Stimulated activated CD4-positive, alpha-beta T cell treated with anti-CD3 and anti-CD28 coated beads, Interleukin-15, amount 100 ng/mL, for 1 hour (primary cell): ENCODE data around the gene ASCL2.
A peak's percentile ranks its signal among the peaks of the same experiment; 100 is the strongest.

Source experiments
- DNase-seq, 2 donors: peaks; one replicate each; pipeline ENCODE4 v3.0.0-alpha.2; 2020; ENCODE audit warnings: low read depth in 1 of 2, low spot score in 1 of 2

Gene ASCL2

DNA sequence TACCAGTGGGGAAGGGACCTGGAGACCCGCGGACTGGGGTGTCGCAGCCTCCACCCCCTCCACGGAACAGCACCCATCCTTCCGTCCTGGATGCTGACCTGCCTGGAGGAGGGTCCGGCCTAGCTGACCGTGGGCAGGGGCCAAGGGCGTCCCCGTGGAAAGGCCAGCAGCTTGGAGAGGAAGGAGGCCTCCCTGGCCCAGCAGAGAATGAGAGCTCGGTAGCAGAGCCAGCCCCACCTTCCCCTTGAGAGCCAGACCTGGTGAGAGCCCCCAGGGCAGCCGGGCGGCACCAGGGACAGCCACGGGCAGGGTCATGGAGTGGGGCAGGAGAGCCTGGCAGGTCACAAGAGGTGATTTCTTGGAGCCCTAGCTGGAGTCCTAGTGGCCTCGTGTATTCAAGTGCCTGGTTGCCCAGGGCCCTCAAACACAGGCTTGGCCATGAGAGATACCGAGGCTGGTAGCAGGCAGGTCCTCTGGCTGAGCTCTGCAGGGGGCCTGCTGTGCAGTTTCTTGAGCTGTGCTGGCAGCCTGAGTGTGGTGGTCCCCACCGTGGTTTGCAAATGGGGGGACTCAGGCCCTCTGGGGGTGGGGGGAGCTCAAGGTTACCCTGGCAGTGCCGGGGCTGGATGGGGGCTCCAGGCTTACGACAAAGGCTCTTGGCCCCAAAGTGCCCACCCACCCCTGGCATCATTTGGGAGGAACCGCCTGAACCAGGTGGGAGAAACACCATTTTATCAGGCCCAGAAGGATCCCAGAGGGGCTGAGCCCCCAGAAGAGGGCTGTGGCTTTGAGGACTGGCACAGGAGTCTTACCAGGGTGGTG, 39.1 kb upstream of the ASCL2 start:
- DNase-seq, result no peak

DNA sequence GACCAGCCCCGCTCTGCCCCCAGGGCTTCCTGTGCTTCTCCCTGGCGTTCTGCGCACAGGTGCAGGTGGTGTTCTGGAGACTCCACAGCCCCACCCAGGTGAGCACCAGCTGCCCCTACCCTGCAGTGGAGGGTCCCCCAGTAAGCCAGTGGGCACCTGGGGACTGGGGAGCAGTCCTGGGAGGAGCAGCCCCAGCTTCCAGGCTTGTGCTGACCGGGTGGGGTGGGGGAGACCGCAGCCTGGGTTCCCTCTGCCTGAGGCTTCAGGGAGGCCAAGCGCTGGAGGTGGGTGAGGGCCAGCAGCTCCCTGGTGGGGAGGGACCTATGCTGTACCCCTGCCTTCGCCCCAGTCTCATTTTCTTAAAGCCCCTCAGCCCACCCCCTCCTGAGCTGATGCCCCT, 38.3 kb upstream of the ASCL2 start:
- no peak for DNase-seq

DNA sequence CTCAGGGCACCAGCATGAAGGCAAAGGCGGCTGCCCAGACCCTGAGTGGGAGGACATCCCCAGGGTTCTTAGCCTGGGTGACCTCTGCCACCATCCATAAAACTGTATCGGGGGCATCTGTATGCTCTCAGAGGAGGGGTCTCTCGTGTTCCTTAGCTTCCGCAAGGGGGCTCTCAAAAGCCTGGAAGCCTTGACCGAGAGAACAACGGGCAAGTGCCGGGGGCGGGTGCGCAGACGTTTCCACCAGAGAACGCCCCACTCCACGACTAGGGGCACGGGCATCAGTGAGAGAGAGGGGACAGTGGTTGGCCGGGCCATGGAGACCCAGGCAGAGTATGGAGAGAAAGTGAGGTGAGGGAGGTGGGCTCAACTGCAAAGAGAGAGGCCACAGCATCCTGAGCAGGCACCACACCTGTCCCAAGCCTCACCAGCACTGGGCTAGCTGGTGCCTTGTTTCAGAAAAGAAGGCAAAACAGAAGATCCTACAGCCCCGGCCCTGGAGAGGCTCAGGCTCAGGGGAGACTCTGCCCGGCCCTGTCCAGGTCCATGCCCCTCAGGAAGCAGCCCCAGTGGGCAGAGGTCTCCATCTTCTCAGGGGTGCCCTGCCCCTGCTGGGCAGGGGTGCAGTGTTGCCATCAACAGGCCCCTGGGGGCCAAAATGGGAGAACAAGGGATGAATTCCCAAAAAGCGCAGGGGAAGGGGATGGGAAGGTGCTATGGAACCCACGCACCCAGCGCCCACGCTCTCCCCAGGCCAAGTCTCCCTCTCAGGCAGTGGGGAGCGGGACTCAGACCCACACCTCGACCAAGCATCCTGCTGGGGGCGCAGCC, 37.3 kb upstream of the ASCL2 start:
- DNase-seq, result no peak

DNA sequence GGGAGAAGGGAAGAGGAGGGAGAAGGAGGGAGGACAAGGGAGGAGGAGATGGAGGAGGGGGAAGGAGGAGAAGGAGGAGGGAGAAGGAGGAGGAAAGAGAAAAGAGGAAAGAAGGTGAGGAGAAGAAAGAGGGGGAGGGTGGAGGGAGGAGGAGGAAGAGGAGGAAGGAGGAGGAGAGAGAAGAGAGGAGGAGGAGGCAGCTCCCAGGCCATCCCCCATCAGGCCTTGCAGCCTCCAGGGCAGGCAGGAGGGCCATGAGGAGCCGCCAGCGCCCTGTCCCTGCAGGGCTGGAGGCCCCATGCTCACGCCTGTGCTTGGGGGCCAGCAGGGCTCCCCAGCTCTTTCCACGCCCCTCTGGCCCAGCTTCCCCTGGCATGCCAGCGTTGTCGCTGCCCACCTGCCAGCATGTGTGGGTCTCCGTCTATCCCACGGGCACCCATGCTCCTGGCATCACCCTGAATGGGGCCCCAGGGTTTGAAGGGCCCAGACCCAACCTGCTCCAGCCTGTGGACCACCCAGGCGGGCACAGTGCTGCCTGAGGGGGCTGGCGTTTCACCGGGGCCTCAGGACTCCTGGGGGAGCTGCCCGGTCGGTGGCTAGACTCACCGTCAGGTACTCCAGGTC, 36.6 kb upstream of the ASCL2 start:
- DNase-seq, result no peak

DNA sequence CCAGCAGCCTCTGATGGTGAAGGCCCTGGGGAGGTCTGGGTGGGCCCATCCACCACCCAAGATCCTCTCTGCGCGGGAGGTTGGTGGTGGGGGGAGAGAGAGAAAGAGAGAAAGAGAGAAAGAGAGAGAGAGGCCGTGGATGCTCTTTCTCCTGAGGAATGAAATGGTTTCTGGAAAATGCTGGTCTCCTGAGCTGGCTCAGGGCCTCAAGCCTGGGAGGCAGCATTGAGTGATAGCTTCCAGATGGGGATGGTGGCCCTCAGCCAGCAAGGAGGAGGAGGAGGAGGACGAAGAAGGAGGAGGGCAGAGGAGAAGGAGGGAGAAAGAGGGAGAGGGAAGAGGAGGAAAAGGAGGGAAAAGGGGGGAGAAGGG, 36.0 kb upstream of the ASCL2 start:
- no peak for DNase-seq

DNA sequence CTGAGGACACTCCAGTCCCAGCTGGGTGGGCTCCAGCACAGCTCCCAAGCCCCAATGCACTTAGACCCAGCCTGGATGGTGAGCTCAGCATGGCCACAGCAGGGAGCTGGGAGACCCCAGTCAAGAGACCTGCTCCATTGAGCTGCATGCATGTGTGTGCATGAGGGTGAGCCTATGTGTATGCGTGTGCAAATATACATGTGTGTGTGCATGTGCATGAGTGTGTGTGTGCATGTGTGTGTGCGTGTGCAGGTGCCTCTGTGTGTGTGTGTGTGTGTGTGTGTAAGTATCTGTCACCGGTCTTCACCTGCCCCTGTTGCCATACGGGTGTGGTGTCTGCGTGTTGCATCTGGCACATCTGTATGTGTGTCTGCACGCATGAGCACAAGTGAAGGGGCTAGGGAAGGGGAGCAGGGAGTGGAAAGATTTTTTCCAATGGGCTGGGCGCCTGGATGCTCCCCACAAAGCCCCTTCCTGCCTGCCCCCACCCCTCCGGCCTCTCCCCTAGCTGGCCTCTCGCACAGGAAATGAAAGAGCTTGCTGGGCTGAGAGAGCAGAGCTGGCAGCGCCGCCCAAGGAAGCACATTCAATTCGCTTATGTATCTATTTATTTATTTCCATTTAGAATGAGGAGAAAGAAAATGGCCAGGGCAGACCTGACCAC, 35.5 kb upstream of the ASCL2 start:
- DNase-seq, result no peak

DNA sequence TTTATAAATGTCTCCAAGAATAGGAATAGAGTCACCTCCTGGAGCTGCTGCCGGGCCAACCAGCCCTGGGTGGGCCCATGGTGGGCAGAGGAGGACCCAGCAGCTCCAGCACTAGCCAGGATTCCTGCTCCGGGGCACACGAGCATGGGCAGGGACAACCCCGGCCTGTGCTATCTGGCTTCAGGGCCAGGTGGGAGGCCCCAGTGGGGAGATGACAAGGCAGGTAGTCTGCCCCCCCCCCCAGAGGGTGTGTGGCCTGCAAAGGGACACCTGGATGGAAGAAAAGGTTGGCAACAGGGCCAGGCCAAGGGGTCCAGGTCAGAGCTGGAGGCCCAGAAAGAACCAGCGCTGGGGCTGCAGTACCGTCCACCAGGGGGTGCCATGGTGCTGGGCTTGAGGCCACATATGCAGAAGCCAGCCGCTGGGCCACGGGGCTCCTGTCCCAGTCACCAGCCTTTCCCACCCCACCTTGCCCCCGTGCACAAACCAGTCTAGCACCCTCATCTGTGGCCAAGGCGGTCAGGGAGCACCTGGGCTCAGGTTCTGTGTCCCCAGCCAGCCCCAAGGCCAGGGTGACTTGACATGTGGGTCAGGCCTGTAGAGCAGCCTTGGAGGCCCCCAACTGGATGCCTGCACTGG, 34.9 kb upstream of the ASCL2 start:
- DNase-seq, result peak; percentile 69 to 79

DNA sequence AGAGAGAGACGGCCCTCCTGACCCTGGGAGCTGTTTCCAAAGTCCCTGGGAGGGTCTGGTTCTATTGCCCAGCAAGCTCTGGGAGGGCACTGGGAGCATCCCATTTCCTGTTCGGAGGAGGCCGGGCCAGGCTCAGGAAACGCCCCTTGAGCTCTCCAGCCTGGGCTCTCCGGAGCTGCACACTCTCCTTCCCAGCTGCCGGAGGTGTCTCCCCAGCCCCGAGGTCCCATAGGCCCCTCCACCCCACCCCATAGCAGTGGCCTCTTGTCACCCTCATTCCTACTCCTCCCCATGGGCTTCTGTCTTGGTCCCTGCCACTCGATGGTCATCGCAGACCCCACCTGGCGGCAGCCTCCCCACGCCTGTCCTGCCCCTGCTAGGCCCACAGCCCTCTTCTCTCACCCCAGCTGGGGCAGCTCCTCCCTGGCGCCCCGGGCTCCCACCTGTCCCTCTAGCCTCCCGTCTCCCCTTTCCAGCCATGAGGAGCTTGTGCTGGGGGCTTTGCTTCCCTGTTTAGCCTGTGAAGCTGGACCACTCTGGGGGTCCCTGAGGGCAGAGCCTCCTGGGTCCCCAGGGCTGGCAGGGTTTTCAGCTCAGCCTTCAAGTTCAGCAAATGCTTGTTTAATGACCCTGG, 34.2 kb upstream of the ASCL2 start:
- DNase-seq, result no peak

DNA sequence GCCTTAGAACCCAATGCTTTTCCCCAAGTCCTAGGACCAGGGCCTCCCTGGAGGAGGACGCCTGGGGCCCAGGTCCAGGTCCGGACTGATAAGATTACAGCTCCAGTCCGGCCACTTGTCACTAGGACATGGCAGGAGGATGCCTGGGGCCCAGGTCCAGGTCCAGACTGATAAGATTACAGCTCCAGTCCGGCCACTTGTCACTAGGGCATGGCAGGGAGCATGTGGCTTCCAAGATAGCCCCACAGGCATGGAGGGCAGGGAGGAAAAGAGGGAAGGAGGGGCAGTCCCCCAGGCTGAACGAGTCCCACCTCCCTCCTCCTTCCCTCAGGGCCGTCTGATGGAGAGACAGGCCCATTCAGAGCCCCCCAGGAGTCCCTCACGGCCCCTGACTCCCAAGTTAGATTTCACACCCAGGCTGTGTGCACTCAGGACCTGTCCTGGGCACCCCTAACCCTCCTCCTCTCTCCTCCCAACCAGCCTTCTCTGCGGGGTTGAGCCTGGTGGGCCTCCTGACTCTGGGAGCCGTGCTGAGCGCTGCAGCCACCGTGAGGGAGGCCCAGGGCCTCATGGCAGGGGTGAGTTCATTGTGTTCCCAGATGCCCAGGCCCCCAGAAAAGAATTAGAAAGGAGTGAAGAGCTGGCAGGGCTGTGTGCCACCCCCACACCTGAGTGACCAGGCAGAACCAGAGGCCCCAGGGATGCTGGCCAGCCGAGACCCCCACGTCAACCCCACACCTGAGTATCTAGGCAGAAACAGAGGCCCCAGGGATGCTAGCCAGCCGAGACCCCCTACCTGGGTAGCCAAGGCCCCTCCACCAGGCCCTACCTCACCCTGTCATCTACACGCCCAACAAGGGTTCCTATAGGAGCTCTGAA, 33.5 kb upstream of the ASCL2 start:
- no peak for DNase-seq

DNA sequence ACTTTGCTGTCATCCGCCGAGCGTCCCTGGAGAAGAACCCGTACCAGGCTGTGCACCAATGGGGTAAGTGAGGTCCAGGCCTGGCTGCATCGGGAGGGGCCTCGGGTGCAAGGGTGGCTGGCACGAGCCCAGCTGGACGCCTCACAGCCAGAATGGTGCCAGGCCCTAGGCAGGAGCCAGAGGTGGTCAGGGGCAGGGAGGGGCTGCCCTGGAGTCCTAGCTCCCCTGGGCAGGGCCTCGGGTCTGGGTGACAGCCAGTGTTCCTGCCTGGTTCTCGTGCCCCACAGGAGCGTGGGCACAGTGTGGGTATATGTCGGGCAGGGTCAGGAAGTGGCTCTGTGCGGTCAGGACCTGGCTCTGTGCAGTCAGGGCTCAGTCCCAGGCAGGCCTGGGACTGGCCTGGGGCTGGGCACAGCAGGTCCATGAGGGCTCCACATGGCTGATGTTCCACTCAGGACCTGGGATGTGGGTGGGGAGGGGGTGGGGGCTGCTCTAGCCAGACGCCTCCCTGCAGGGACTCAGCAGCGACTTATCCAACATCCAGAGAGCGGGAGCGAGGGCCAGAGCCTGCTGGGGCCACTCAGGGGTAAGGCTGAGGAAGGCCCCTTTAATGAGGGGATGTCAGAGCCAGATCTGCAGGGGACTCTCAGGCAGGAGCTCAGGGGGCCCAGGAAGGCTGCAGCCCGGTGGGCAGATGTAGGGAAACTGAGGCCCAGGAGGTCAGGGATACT, 32.7 kb upstream of the ASCL2 start:
- DNase-seq, result no peak

DNA sequence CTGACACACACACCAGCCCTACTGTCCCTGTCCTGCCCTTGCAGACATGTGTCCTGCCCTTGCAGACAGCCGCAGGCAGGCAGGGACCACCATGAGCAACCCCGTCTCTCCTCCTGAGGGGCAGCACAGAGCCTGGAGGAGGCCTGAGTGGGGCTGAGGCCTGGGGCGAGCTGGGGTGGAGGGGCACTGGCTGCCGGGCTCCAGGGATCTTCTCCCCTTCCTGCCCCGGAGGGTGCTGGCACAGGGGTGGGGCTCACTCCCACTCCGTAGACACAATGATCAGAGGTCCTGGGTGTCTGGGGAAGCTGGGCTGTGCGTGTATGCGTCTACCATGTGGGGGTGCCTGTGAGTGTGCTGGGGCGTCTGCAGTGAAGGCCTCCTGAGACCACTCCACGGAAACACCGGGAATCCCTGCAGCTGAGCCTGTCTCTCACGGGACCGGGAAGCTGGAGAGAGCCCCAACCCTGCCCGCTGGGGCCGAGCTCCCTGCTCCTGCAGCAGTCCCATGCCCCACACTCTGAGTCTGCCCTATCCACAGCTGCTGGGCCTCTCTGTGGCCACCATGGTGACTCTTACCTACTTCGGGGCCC, 32.0 kb upstream of the ASCL2 start:
- no peak for DNase-seq

DNA sequence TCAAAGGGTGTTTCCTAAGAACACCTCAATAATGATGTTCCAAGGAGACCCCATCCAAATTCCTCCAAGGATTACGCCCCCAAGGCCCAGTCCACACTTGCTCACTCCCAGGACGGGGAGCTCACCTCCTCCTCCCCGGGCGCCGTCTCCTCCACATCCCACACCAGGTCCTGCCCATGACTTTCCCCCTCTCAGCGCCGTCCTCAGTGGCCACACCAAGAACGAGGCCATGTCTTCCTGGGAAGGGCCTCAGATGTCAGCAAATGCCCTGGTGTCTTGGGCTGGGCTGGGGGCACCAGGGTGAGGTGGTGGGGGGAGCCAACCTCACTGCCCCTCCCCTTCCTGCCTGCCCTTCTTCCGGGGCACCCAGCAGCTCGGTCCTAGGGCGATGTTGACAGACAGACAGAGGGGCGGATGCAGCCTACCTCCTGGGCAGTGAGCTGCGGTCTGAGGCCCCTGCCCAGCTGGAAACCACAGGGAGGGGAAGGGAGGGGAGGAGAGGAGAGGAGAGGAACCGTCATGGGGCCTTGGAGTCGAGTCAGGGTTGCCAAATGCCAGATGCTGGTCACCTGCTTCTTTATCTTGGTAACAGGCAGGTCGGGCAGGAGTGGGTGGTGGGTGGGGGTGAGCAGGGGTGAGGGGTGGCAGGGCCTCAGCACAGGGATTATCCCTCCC, 31.4 kb upstream of the ASCL2 start, which contains the start of the genes C11orf21 and TSPAN32:
TSS of gene C11orf21 (minus strand) at position 288 of the 675 bp plus-strand sequence. CDS start at position 178, 110 bp downstream.
TSS of gene TSPAN32 (plus strand) at position 383 of the 675 bp plus-strand sequence. CDS start at position 520, 137 bp downstream.
- peak in 1 of 2 donors; percentile 24 for DNase-seq

DNA sequence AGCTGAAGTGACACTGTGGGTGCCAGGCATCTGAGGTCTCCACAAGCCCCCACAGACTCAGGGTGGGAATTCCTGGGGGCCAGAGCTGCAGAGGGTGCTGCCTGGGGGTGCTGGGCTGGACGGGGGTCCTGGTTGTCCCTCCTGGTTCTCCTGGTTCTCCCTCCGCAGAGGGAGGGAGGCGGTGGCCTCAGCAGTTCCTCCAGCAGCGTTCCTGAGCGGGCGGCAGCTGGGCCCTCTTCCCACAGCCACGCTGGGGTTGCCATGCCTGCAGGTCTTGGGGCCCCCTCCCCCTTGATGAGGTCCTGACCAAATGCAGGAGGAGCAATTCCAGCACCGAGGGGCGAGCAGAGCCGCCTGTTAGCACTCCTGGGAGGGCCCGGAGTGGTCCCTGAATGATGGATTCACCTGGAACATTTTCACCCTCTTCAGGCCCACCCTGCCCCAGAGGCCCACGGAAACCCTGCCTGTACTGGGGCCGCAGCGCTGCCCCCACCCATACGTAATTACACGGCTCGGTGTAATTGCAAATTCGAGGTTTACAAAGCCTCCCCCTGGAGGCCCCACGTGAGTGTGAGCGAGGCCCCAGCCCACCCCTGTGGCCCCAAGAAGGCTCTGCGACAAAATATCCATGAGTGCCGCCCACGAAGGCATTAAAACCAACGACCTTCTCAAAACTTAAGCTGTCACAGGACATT, 30.7 kb upstream of the ASCL2 start:
- no peak for DNase-seq

DNA sequence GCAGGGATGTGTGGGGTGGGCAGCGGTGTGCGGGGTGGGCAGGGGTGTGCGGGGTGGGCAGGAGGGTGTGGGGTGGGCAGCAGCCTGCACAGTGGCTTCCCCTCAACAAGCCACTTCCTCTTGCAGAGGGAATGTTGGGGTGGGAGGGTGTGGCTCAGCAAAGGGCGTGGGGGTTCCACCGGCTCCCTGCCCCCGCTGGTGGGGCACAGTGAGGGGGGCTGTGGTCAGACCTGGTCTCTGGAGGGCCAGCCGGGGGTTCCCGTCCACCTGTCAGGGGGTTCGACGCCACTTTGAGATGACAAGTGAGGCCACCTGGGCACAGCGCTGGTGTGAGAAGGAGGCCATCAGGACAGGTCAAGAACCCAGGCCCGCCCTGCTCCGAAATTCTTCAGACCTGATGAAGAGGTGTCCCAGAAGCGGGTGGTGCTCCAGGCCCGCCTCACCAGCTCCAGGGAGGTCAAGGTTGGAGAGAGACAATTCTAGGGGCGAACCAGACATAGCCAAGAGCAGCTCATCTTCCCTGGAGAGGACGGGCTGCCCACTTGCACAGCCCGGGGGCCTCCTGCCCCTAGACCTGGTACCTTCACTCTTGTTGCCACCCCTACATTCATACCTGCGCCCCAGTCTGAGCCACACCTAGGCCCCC, 30.0 kb upstream of the ASCL2 start:
- no peak for DNase-seq

DNA sequence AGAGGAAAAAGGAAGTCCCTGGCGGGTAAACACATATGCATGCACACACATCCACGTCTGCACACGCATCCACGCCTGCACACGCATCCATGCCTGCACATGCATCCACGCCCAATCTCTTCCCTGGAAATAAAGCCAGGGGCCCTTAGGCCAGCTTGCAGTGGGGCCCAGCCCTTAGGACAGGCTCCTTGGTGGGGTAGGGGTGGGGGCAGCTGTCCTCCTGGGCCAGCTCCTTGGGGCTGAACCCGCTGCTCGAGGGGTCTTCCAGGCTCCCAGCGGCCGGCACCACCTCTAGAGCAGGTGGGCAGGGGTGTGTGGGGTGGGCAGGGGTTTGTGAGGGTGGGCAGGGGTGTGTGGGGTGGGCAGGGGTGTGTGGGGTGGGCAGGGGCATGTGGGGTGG, 29.4 kb upstream of the ASCL2 start:
- no peak for DNase-seq
